OCI-LY7 (cell line): Measurements from ENCODE around the gene METRN. TPM values are rescaled to one million over a fixed set of nuclear protein-coding genes. Genes with fewer than 3 reads are reported as not detected.

Experiments
- BruUV-seq: library from RNA; stranded (reverse); fragments of 400-500 nt; replicated peaks from 2 replicates; lab custom pipeline; 2021; lab: Mats Ljungman, UMichigan
- CTCF ChIA-PET: fragments of 300-600 bp; sonication (Branson Sonifier 250); formaldehyde crosslinking; loops from one replicate; lab custom pipeline; 2022; ENCODE audit warnings: antibody characterized with exemption; ENCODE audit not compliant: unreplicated experiment; lab: Charles Lee
- POLR2A ChIA-PET: fragments of 300-600 bp; sonication (Branson Sonifier 250); formaldehyde crosslinking; loops from one replicate; lab custom pipeline; 2022; ENCODE audit warnings: antibody characterized with exemption; lab: Charles Lee
- DNase-seq: peaks from one replicate; pipeline ENCODE4 v3.0.0-alpha.2; 2015; ENCODE audit warnings: low spot score
- H2AFZ ChIP-seq: fragments of 200-600 bp; sonication (generic), shearing (Covaris generic); 2 replicates; pipeline ENCODE4 v1.6.1; 2014; ENCODE audit warnings: mild to moderate bottlenecking, antibody characterized with exemption, low read length, moderate library complexity
- H3K27ac ChIP-seq: fragments of 200-600 bp; sonication (generic); 2 replicates; pipeline ENCODE4 v1.5.1; 2014; ENCODE audit warnings: mixed run types, low read depth, mild to moderate bottlenecking, moderate library complexity, low read length, inconsistent platforms; ENCODE audit not compliant: poor library complexity, severe bottlenecking
- H3K36me3 ChIP-seq: fragments of 200-600 bp; sonication (generic); 2 replicates; pipeline ENCODE4 v1.6.1; 2014; ENCODE audit warnings: mild to moderate bottlenecking, antibody characterized with exemption, low read length, moderate library complexity, mixed read lengths; ENCODE audit not compliant: insufficient read depth
- H3K4me1 ChIP-seq: fragments of 200-600 bp; sonication (generic); 2 replicates; pipeline ENCODE4 v1.5.1; 2014; ENCODE audit warnings: mild to moderate bottlenecking, low read length; ENCODE audit not compliant: insufficient read depth, poor library complexity, severe bottlenecking
- H3K4me2 ChIP-seq: fragments of 200-600 bp; sonication (generic); 2 replicates; pipeline ENCODE4 v1.6.1; 2014; ENCODE audit warnings: mild to moderate bottlenecking, low read length
- H3K4me3 ChIP-seq: fragments of 200-600 bp; sonication (generic); 2 replicates; pipeline ENCODE4 v1.5.1; 2014; ENCODE audit warnings: mild to moderate bottlenecking, low read depth, low read length; ENCODE audit not compliant: poor library complexity, severe bottlenecking
- H3K79me2 ChIP-seq: fragments of 200-600 bp; sonication (generic); 2 replicates; pipeline ENCODE4 v1.6.1; 2016; ENCODE audit warnings: low read depth, mild to moderate bottlenecking, low read length, moderate library complexity, mixed read lengths; ENCODE audit not compliant: insufficient read depth
- H3K9me2 ChIP-seq: fragments of 200-600 bp; sonication (generic); 2 replicates; pipeline ENCODE4 v1.6.1; 2016; ENCODE audit warnings: mild to moderate bottlenecking, low read length, mixed read lengths; ENCODE audit not compliant: insufficient read depth
- H3K9me3 ChIP-seq: fragments of 200-600 bp; sonication (generic); 2 replicates; pipeline ENCODE4 v1.6.1; 2014; ENCODE audit warnings: mild to moderate bottlenecking, mixed run types, low read length, mixed read lengths
- H4K20me1 ChIP-seq: fragments of 200-600 bp; sonication (generic); 2 replicates; pipeline ENCODE4 v1.6.1; 2014; ENCODE audit warnings: mild to moderate bottlenecking, antibody characterized with exemption, low read length, moderate library complexity, mixed read lengths; ENCODE audit not compliant: insufficient read depth
- EZH2phosphoT487 ChIP-seq: fragments of 200-600 bp; sonication (generic); IDR thresholded peaks from 2 replicates; pipeline ENCODE4 v1.6.1; 2018; ENCODE audit warnings: low read depth, borderline replicate concordance, mild to moderate bottlenecking, mixed run types, antibody characterized with exemption, low read length, moderate library complexity, mixed read lengths
- intact Hi-C: fragments of 100-400 bp; cut with micrococcal nuclease; formaldehyde crosslinking; loops from one replicate; pipeline ENCODE4 v1.10.0; 2022; ENCODE audit not compliant: unreplicated experiment
- total RNA-seq, 2 experiments: library from RNA; depleted of rRNA in 1 of 2; stranded (reverse); fragments of >200 nt in 1 of 2; shearing (Covaris generic) in 1 of 2; gene quantifications; 2 replicates each; pipeline ENCODE4 v1.2.3, GENCODE V29; 2014 to 2022
- TF ChIP-seq, protein P1 (sequence below): fragments of 200-600 bp; sonication (generic); conservative IDR thresholded peaks from 2 replicates; pipeline ENCODE4 v1.5.1; 2014; ENCODE audit warnings: mild to moderate bottlenecking, antibody characterized with exemption, low read length, moderate library complexity, mixed read lengths

METRN gene
- total RNA-seq, 2 experiments from 2014 or later, result 14.4 to 15.9 TPM

DNA sequence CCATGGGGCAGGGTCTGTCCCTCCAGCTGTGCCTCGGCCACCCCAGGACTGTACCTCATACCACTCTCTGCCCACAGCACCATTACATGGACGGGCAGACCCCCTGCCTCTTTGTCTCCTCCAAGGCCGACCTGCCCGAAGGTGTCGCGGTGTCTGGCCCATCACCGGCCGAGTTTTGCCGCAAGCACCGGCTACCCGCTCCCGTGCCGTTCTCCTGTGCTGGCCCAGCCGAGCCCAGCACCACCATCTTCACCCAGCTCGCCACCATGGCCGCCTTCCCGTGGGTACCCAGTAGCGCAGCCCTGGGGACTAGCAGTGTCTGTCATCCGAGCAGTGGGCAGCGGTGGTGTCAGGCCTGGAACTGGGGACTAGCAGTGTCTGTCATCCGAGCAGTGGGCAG lies 42.1 kb upstream of the METRN start:
- Histone ChIP-seq H3K4me3 (no peak overlapping the region), H2AFZ (no peak overlapping the region), H4K20me1 (no peaks in the 10 kb centered on the region), H3K4me1 (peaks cover 14% of the 10 kb centered on the region), H3K36me3 (peaks cover 45% of the 10 kb centered on the region), H3K4me2 (no peak overlapping the region), H3K27ac (no peak overlapping the region), H3K9me3 (no peaks in the 10 kb centered on the region), H3K9me2 (no peaks in the 10 kb centered on the region), H3K79me2 (peaks cover 12% of the 10 kb centered on the region; the same call in 1 of the 2 replicates)
- ChIA-PET POLR2A (no interaction called here), CTCF (no interaction called here)
- no peak for DNase-seq
- no peak for TF ChIP-seq EZH2phosphoT487
- TF ChIP-seq, protein P1, sequence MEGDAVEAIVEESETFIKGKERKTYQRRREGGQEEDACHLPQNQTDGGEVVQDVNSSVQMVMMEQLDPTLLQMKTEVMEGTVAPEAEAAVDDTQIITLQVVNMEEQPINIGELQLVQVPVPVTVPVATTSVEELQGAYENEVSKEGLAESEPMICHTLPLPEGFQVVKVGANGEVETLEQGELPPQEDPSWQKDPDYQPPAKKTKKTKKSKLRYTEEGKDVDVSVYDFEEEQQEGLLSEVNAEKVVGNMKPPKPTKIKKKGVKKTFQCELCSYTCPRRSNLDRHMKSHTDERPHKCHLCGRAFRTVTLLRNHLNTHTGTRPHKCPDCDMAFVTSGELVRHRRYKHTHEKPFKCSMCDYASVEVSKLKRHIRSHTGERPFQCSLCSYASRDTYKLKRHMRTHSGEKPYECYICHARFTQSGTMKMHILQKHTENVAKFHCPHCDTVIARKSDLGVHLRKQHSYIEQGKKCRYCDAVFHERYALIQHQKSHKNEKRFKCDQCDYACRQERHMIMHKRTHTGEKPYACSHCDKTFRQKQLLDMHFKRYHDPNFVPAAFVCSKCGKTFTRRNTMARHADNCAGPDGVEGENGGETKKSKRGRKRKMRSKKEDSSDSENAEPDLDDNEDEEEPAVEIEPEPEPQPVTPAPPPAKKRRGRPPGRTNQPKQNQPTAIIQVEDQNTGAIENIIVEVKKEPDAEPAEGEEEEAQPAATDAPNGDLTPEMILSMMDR, result no peak
- intact Hi-C loops, result no loop called here
- no TSS peak for BruUV-seq

DNA sequence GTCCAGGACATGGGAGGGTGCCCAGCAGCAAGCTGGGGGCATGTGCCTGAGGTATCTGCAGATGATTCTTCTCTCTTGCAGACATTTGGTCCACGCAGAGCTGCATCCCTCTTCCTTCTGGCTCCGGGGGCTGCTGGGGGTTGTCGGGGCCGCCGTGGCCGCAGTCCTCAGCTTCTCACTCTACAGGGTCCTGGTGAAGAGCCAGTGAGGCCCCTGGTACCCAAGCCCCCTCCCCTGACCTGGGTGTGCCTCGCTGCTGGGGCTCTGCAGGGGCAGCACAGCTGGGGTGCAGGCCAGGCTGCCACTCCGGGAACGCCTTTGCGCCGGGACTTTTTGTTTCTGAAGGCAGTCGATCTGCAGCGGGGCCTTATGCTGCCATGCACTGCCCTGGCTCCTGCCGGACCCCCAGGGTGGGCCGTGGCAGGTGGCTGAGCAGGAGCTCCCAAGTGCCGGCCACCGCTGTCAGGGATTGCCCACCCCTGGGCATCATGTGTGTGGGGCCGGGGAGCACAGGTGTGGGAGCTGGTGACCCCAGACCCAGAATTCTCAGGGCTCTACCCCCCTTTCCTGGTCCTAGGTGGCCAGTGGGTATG lies 41.4 kb upstream of the METRN start:
- intact Hi-C loops, result no loop called here
- POLR2A ChIA-PET, result no interaction called here

More for the DNA sequence above, 41.4 kb upstream of the METRN start:
- peaks cover 45% of the 10 kb centered on the region for H3K36me3 ChIP-seq
- H3K4me2 ChIP-seq, result no peak overlapping the region
- H3K4me3 ChIP-seq, result no peak overlapping the region
- peaks cover 14% of the 10 kb centered on the region for H3K4me1 ChIP-seq
- H3K9me3 ChIP-seq, result no peaks in the 10 kb centered on the region
- H4K20me1 ChIP-seq, result no peaks in the 10 kb centered on the region; the same call in 1 of the 2 replicates
- TSS peak; percentile 83 for BruUV-seq
- peaks cover 7% of the 10 kb centered on the region; the same call in 1 of the 2 replicates for H3K79me2 ChIP-seq
- no peak for DNase-seq
- no peak for TF ChIP-seq EZH2phosphoT487
- TF ChIP-seq, protein P1, result no peak
- CTCF ChIA-PET, result no interaction called here
- H3K27ac ChIP-seq, result no peak overlapping the region
- no peaks in the 10 kb centered on the region for H3K9me2 ChIP-seq
- no peak overlapping the region for H2AFZ ChIP-seq
